PC-3 (cell line): ENCODE results near the gene SIN3B. TPM values are rescaled to one million over a fixed set of nuclear protein-coding genes. Genes with fewer than 3 reads are reported as not detected.

ENCODE experiments used
- ATAC-seq: fragments of 200-7000 bp; cut with Tn5 transposase; 2 replicates; pipeline ENCODE4 v1.9.1; 2020; ENCODE audit warnings: mild to moderate bottlenecking, moderate library complexity
- BruUV-seq: library from RNA; stranded (reverse); fragments of 400-500 nt; replicated peaks from 2 replicates; lab custom pipeline; 2021; lab: Mats Ljungman, UMichigan
- CTCF ChIA-PET: fragments of 300-600 bp; sonication (Branson Sonifier 250); formaldehyde crosslinking; loops from one replicate; lab custom pipeline; 2022; ENCODE audit warnings: antibody characterized with exemption; lab: Charles Lee
- POLR2A ChIA-PET: fragments of 300-600 bp; sonication (Branson Sonifier 250); formaldehyde crosslinking; loops from one replicate; lab custom pipeline; 2022; ENCODE audit warnings: antibody characterized with exemption; ENCODE audit not compliant: unreplicated experiment; lab: Charles Lee
- DNase-seq: peaks from one replicate; pipeline ENCODE4 v3.0.0-alpha.2; 2015
- H2AFZ ChIP-seq: fragments of 300-600 bp; sonication (generic); 2 replicates; pipeline ENCODE4 v1.6.0; 2016; ENCODE audit warnings: antibody characterized with exemption, low read length
- H3F3A ChIP-seq: fragments of 300-600 bp; sonication (generic); one replicate; pipeline ENCODE4 v1.6.0; 2017; ENCODE audit warnings: antibody characterized with exemption, low read length, control low read depth, mild to moderate bottlenecking; ENCODE audit not compliant: unreplicated experiment
- H3K27ac ChIP-seq: fragments of 300-600 bp; sonication (generic); 2 replicates; pipeline ENCODE4 v1.5.1; 2016; ENCODE audit warnings: mild to moderate bottlenecking, low read length
- H3K27me3 ChIP-seq: fragments of 300-600 bp; sonication (generic); 2 replicates; pipeline ENCODE4 v1.6.1; 2016; ENCODE audit warnings: low read length, mixed read lengths
- H3K36me3 ChIP-seq: fragments of 300-600 bp; sonication (generic); 2 replicates; pipeline ENCODE4 v1.6.1; 2016; ENCODE audit warnings: low read depth, mixed run types, low read length, mixed read lengths
- H3K4me1 ChIP-seq: fragments of 300-600 bp; sonication (generic); 2 replicates; pipeline ENCODE4 v1.5.1; 2016; ENCODE audit warnings: low read length; ENCODE audit not compliant: insufficient read depth
- H3K4me2 ChIP-seq: fragments of 300-600 bp; sonication (generic); 2 replicates; pipeline ENCODE4 v1.6.0; 2016; ENCODE audit warnings: low read length
- H3K4me3 ChIP-seq: fragments of 300-600 bp; sonication (generic); 2 replicates; pipeline ENCODE4 v1.5.1; 2016; ENCODE audit warnings: mild to moderate bottlenecking, low read length, mixed read lengths
- H3K79me2 ChIP-seq: fragments of 300-600 bp; sonication (generic); 2 replicates; pipeline ENCODE4 v1.6.1; 2017; ENCODE audit warnings: low read length, mixed read lengths
- H3K9ac ChIP-seq: fragments of 300-600 bp; sonication (generic); 2 replicates; pipeline ENCODE4 v1.6.0; 2016; ENCODE audit warnings: mild to moderate bottlenecking, low read length
- H3K9me2 ChIP-seq: fragments of 300-600 bp; sonication (generic); replicated peaks from 2 replicates; pipeline ENCODE4 v1.6.1; 2016; ENCODE audit warnings: mixed run types, low read length, mixed read lengths
- H3K9me3 ChIP-seq: fragments of 300-600 bp; sonication (generic); 2 replicates; pipeline ENCODE4 v1.6.1; 2016; ENCODE audit warnings: low read length, mixed read lengths
- H4K20me1 ChIP-seq: fragments of 300-600 bp; sonication (generic); 2 replicates; pipeline ENCODE4 v1.6.1; 2016; ENCODE audit warnings: low read length, mixed read lengths
- CTCF ChIP-seq: fragments of 300-600 bp; sonication (generic); conservative IDR thresholded peaks from 2 replicates; pipeline ENCODE4 v1.5.1; 2017; ENCODE audit warnings: antibody characterized with exemption, low read depth, mild to moderate bottlenecking, low read length
- EZH2 ChIP-seq: fragments of 300-600 bp; sonication (generic); IDR thresholded peaks from one replicate; pipeline ENCODE4 v1.6.1; 2017; ENCODE audit warnings: antibody characterized with exemption, mild to moderate bottlenecking, low read length; ENCODE audit not compliant: unreplicated experiment
- EZH2phosphoT487 ChIP-seq: fragments of 300-600 bp; sonication (generic); IDR thresholded peaks from 2 replicates; pipeline ENCODE4 v1.6.1; 2018; ENCODE audit warnings: mild to moderate bottlenecking, antibody characterized with exemption, low read length, borderline replicate concordance
- intact Hi-C: fragments of 100-400 bp; cut with micrococcal nuclease; formaldehyde crosslinking; loops from 2 replicates; pipeline ENCODE4 v1.9.0; 2023
- total RNA-seq: library from RNA; depleted of rRNA; stranded (reverse); fragments of >200 nt; gene quantifications from 2 replicates; pipeline ENCODE4 v1.2.3, GENCODE V29; 2014

SIN3B gene
- total RNA-seq, 1 experiment from 2014 or later, result 46.4 TPM

DNA sequence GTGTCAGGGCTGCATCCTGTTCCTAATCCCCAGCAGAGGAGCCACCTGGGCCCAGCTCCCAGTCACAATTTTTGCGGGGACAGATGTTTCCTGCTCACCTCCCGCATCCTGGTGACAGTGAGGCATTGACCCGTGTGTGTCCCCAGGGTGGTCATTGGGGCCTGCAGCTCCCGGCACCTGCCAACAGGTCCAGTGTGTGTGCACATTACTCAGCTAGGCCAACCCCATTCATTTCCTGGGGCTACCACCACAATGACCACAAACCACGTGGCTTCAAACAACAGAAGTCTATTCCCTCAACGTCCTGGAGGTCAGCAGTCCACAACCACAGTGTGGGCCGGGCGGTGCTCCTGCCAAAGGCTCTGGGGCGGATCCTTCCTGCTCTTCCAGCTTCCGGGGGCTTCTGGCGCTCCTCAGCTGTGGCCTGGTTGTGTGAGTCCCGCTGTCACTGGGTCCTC lies 47.7 kb downstream of the SIN3B start:
- Histone ChIP-seq H3K9me3 (no peaks in the 10 kb centered on the region), H3K4me1 (peaks cover 9% of the 10 kb centered on the region), H3K27ac (0 out of 2 replicates have a peak overlapping the region, but pooled peaks have one; percentile 14), H3K9me2 (no peaks in the 10 kb centered on the region), H2AFZ (no peak overlapping the region), H3K27me3 (no peaks in the 10 kb centered on the region), H3F3A (no peaks in the 10 kb centered on the region), H3K9ac (no peak overlapping the region), H3K36me3 (peaks cover 60% of the 10 kb centered on the region), H4K20me1 (no peaks in the 10 kb centered on the region), H3K4me3 (no peak overlapping the region), H3K79me2 (peaks cover 16% of the 10 kb centered on the region), H3K4me2 (no peak overlapping the region)
- peak; percentile 56 for DNase-seq
- intact Hi-C loops, result no loop called here
- POLR2A ChIA-PET, result no interaction called here
- no peak for TF ChIP-seq EZH2
- TF ChIP-seq EZH2phosphoT487, result no peak
- no peak for TF ChIP-seq CTCF
- CTCF ChIA-PET, result no interaction called here
- ATAC-seq, result peak; percentile 72
- BruUV-seq, result no TSS peak

DNA sequence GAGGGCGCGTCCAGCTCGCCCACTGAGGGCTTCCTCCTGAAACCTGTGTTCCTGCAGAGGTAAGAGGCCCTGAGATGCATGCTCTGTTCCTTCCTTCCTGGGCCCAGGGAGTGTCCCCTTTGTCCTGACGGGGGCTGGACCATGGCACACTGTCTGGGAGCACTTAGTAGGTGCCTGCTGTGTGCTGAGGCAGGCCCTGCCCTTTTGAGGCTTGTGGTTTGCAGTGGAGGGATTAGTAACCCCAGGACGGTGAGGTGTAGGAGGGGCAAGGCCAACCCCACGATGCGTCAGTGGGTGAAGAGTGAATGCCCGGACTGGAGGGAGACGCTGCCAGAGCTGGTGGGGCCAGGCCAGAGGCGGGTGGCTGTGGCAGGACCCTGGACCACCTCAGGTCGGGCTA lies 48.4 kb downstream of the SIN3B start:
- no peak for ATAC-seq
- TF ChIP-seq EZH2phosphoT487 (no peak), CTCF (no peak), EZH2 (no peak)
- 0 out of 2 replicates have a peak overlapping the region, but pooled peaks have one; percentile 14 for H3K27ac ChIP-seq
- peaks cover 5% of the 10 kb centered on the region; the same call in 1 of the 2 replicates for H3K9me3 ChIP-seq
- peaks cover 16% of the 10 kb centered on the region for H3K79me2 ChIP-seq
- ChIA-PET CTCF (no interaction called here), POLR2A (no interaction called here)
- H3K4me3 ChIP-seq, result no peak overlapping the region
- peaks cover 9% of the 10 kb centered on the region for H3K4me1 ChIP-seq
- H3K27me3 ChIP-seq, result no peaks in the 10 kb centered on the region
- H3K9ac ChIP-seq, result no peak overlapping the region
- peaks cover 60% of the 10 kb centered on the region for H3K36me3 ChIP-seq
- H3K4me2 ChIP-seq, result no peak overlapping the region
- H2AFZ ChIP-seq, result no peak overlapping the region
- DNase-seq, result no peak
- H3K9me2 ChIP-seq, result no peaks in the 10 kb centered on the region
- no peaks in the 10 kb centered on the region for H4K20me1 ChIP-seq
- no peaks in the 10 kb centered on the region for H3F3A ChIP-seq
- intact Hi-C loops, result no loop called here
- no TSS peak for BruUV-seq

DNA sequence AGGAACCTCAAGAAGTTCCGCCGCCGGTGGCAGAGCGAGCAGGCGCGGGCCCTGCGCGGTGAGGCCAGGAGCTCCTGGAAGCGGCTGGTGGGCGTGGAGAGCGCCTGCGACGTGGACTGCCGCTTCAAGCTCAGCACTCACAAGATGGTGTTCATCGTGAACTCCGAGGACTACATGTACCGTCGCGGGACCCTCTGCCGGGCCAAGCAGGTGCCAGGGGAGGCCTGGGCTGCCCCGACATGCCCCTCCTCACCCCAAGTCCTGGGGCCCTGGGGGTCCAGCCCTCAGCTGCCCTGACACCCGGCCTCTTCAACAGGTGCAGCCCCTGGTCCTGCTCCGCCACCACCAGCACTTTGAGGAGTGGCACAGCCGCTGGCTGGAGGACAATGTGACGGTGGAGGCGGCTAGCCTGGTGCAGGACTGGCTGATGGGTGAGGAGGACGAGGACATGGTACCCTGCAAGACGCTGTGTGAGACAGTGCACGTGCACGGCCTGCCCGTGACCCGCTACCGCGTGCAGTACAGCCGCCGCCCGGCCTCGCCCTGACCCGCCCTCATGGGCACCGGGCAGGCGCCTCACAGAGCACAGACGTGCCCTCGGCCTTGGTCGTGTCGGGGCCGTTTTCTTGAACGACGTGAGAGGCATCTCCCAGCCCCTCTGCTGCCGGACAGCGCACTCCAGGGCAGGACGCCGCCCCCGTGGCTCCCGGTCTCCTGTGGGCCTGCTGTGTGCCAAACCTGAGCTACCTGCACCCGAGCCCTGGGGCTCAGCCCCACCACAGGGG lies 49.2 kb downstream of the SIN3B start:
- no peaks in the 10 kb centered on the region for H3K27me3 ChIP-seq
- H3F3A ChIP-seq, result no peaks in the 10 kb centered on the region
- H3K9me2 ChIP-seq, result no peaks in the 10 kb centered on the region
- intact Hi-C loops, result no loop called here
- peaks cover 5% of the 10 kb centered on the region; the same call in 1 of the 2 replicates for H3K9me3 ChIP-seq
- no TSS peak for BruUV-seq
- H3K36me3 ChIP-seq, result peaks cover 54% of the 10 kb centered on the region
- no peak overlapping the region for H3K4me2 ChIP-seq
- POLR2A ChIA-PET, result no interaction called here
- H3K4me3 ChIP-seq, result no peak overlapping the region
- peaks cover 9% of the 10 kb centered on the region for H3K4me1 ChIP-seq
- DNase-seq (no peak), ATAC-seq (no peak)
- no peaks in the 10 kb centered on the region for H4K20me1 ChIP-seq
- TF ChIP-seq EZH2 (no peak), CTCF (no peak), EZH2phosphoT487 (no peak)
- CTCF ChIA-PET, result no interaction called here
- H3K9ac ChIP-seq, result no peak overlapping the region
- H3K79me2 ChIP-seq, result peaks cover 16% of the 10 kb centered on the region
- H3K27ac ChIP-seq, result no peak overlapping the region
- no peak overlapping the region for H2AFZ ChIP-seq
